H1 (cell line): ENCODE results near the gene VSNL1. TPM values are rescaled to one million over a fixed set of nuclear protein-coding genes. Genes with fewer than 3 reads are reported as not detected.

Experiments
- CTCF ChIA-PET: fragments of 300-600 bp; sonication (Branson Sonifier 250); formaldehyde crosslinking; loops from one replicate; lab custom pipeline; 2021; ENCODE audit not compliant: partially characterized antibody; lab: Charles Lee
- POLR2A ChIA-PET: fragments of 300-600 bp; sonication (Branson Sonifier 250); formaldehyde crosslinking; loops from one replicate; lab custom pipeline; 2021; ENCODE audit warnings: inconsistent platforms; ENCODE audit not compliant: partially characterized antibody; lab: Charles Lee
- DNase-seq, 2 experiments: peaks; one replicate each; pipeline versions ENCODE4 v3.0.0 to v3.0.0-alpha.2; 2010 to 2022; ENCODE audit warnings: low spot score in 2 of 2, low read depth in 1 of 2, mixed read lengths in 1 of 2
- FAIRE-seq: peaks from 2 replicates; lab custom pipeline; 2011; peaks lifted over from hg19 to GRCh38; lab: Jason Lieb, UNC
- H2AFZ ChIP-seq: 2 replicates; pipeline ENCODE4 v1.8.1; 2012; ENCODE audit warnings: low read length, inconsistent platforms
- H2AK5ac ChIP-seq: 2 replicates; pipeline ENCODE4 v1.6.1; 2013; ENCODE audit warnings: low read depth, low read length
- H2BK120ac ChIP-seq: replicated peaks from 2 replicates; pipeline ENCODE3; 2013; ENCODE audit warnings: low read depth, low read length, inconsistent platforms
- H2BK12ac ChIP-seq: 2 replicates; pipeline ENCODE4 v1.6.1; 2013; ENCODE audit warnings: low read depth, low read length
- H2BK15ac ChIP-seq: 2 replicates; pipeline ENCODE4 v1.6.1; 2013; ENCODE audit warnings: low read length
- H2BK20ac ChIP-seq: 2 replicates; pipeline ENCODE4 v1.6.1; 2013; ENCODE audit warnings: low read length
- H2BK5ac ChIP-seq: 2 replicates; pipeline ENCODE4 v1.6.1; 2013; ENCODE audit warnings: low read depth, low read length
- H3K14ac ChIP-seq: 2 replicates; pipeline ENCODE4 v1.6.1; 2013; ENCODE audit warnings: inconsistent platforms; ENCODE audit not compliant: insufficient read length
- H3K18ac ChIP-seq: 2 replicates; pipeline ENCODE4 v1.6.1; 2013; ENCODE audit warnings: low read length; ENCODE audit errors: extremely low read depth
- H3K23ac ChIP-seq: 2 replicates; pipeline ENCODE4 v1.6.1; 2013; ENCODE audit warnings: inconsistent platforms; ENCODE audit not compliant: insufficient read length
- H3K23me2 ChIP-seq: 2 replicates; pipeline ENCODE4 v1.6.1; 2013; ENCODE audit warnings: low read depth, low read length
- H3K27ac ChIP-seq: 2 replicates; pipeline ENCODE4 v1.6.1; 2011; ENCODE audit warnings: low read depth, low read length, inconsistent platforms
- H3K27me3 ChIP-seq, 4 experiments: replicated peaks in 1 of 4; 1 replicate in 1 of 4; 2 replicates in 3 of 4; pipeline versions ENCODE4 v1.6.1 to v1.8.1; 2011 to 2013; ENCODE audit warnings: low read length in 3 of 4, mild to moderate bottlenecking in 3 of 4, inconsistent platforms in 2 of 4, mixed read lengths in 2 of 4, moderate library complexity in 1 of 4; ENCODE audit not compliant: control insufficient read depth in 3 of 4, insufficient read depth in 3 of 4; ENCODE audit errors: extremely low read depth in 1 of 4
- H3K36me3 ChIP-seq, 4 experiments: 2 replicates each; pipeline versions ENCODE4 v1.6.1 to v1.8.1; 2011 to 2013; ENCODE audit warnings: mild to moderate bottlenecking in 4 of 4, low read length in 3 of 4, moderate library complexity in 2 of 4, control low read depth in 1 of 4, inconsistent platforms in 1 of 4; ENCODE audit not compliant: insufficient read depth in 4 of 4, control insufficient read depth in 2 of 4
- H3K4ac ChIP-seq: replicated peaks from 2 replicates; pipeline ENCODE3; 2013; ENCODE audit warnings: low read length, low read depth, mixed read lengths, inconsistent platforms; ENCODE audit not compliant: insufficient read length
- H3K4me1 ChIP-seq, 4 experiments: replicated peaks in 1 of 4; 1 replicate in 1 of 4; 2 replicates in 3 of 4; pipeline versions ENCODE4 v1.6.1 to v1.8.1; 2011 to 2013; ENCODE audit warnings: low read length in 3 of 4, inconsistent platforms in 2 of 4, mixed read lengths in 1 of 4; ENCODE audit not compliant: insufficient read depth in 4 of 4, control insufficient read depth in 3 of 4
- H3K4me2 ChIP-seq, 2 experiments: 2 replicates each; pipeline versions ENCODE4 v1.6.1 to v1.8.1; 2011 to 2013; ENCODE audit warnings: low read depth in 2 of 2, low read length in 2 of 2, control low read depth in 1 of 2, inconsistent platforms in 1 of 2, mild to moderate bottlenecking in 1 of 2; ENCODE audit not compliant: insufficient read depth in 1 of 2
- H3K4me3 ChIP-seq, 4 experiments: fragments of 200-600, 300-600 bp in 1 of 4; sonication (generic), shearing (Covaris generic), sonication (Bioruptor Twin) in 1 of 4; 2 replicates each; pipeline versions ENCODE4 v1.5.1 to v1.8.1; 2011 to 2016; ENCODE audit warnings: low read length in 4 of 4, low read depth in 3 of 4, control low read depth in 2 of 4, inconsistent platforms in 2 of 4, mild to moderate bottlenecking in 2 of 4, mixed read lengths in 1 of 4, moderate library complexity in 1 of 4; ENCODE audit not compliant: insufficient read depth in 2 of 4; ENCODE audit errors: extremely low read depth in 1 of 4
- H3K56ac ChIP-seq: replicated peaks from 2 replicates; pipeline ENCODE3; 2013; ENCODE audit warnings: low read depth, mild to moderate bottlenecking, mixed read lengths, low read length, inconsistent platforms; ENCODE audit not compliant: insufficient read length
- H3K79me1 ChIP-seq: 2 replicates; pipeline ENCODE4 v1.6.1; 2013; ENCODE audit warnings: low read depth, low read length, control low read depth
- H3K79me2 ChIP-seq, 2 experiments: 2 replicates each; pipeline versions ENCODE4 v1.6.1 to v1.8.1; 2012 to 2013; ENCODE audit warnings: low read length in 2 of 2, mild to moderate bottlenecking in 2 of 2, inconsistent platforms in 1 of 2; ENCODE audit not compliant: insufficient read depth in 2 of 2, control insufficient read depth in 1 of 2
- H3K9ac ChIP-seq, 4 experiments: replicated peaks in 1 of 4; 1 replicate in 1 of 4; 2 replicates in 3 of 4; pipeline versions ENCODE4 v1.6.1 to v1.8.1; 2011 to 2013; ENCODE audit warnings: low read depth in 3 of 4, low read length in 3 of 4, control low read depth in 2 of 4, mild to moderate bottlenecking in 2 of 4, moderate library complexity in 2 of 4, inconsistent platforms in 1 of 4; ENCODE audit errors: extremely low read depth in 1 of 4
- H3K9me3 ChIP-seq, 2 experiments: 2 replicates each; pipeline versions ENCODE4 v1.6.1 to v1.8.1; 2012 to 2013; ENCODE audit warnings: mild to moderate bottlenecking in 2 of 2, moderate library complexity in 2 of 2, control low read depth in 1 of 2, inconsistent platforms in 1 of 2, low read depth in 1 of 2, low read length in 1 of 2, mixed read lengths in 1 of 2; ENCODE audit not compliant: insufficient read depth in 2 of 2
- H4K20me1 ChIP-seq, 2 experiments: replicated peaks in 1 of 2; 2 replicates each; pipeline versions ENCODE3 to v1.8.1; 2011 to 2013; ENCODE audit warnings: inconsistent platforms in 2 of 2, low read length in 2 of 2, mild to moderate bottlenecking in 1 of 2; ENCODE audit not compliant: insufficient read depth in 2 of 2, control insufficient read depth in 1 of 2
- H4K5ac ChIP-seq: 2 replicates; pipeline ENCODE4 v1.6.1; 2013; ENCODE audit warnings: low read length, low read depth, mixed read lengths, inconsistent platforms; ENCODE audit not compliant: insufficient read length
- H4K8ac ChIP-seq: 2 replicates; pipeline ENCODE4 v1.8.0; 2013; ENCODE audit warnings: mild to moderate bottlenecking, moderate library complexity, low read length, inconsistent platforms; ENCODE audit not compliant: insufficient read depth; ENCODE audit errors: extremely low read depth
- H4K91ac ChIP-seq: replicated peaks from 2 replicates; pipeline ENCODE3; 2013; ENCODE audit warnings: low read length, mixed read lengths, inconsistent platforms; ENCODE audit not compliant: insufficient read length
- BACH1 ChIP-seq: IDR thresholded peaks from 2 replicates; pipeline ENCODE4 v1.6.1; 2012; ENCODE audit warnings: low read length, improper control_type of control experiment
- BCL11A ChIP-seq, 2 experiments: IDR thresholded peaks; one replicate each; pipeline ENCODE4 v1.6.1; 2011; ENCODE audit warnings: low read depth in 2 of 2, low read length in 2 of 2, mild to moderate bottlenecking in 2 of 2
- CREB1 ChIP-seq: IDR thresholded peaks from 2 replicates; pipeline ENCODE4 v1.6.1; 2012; ENCODE audit warnings: inconsistent platforms
- HDAC2 ChIP-seq, 2 experiments: fragments of 300-600 bp in 1 of 2; sonication (generic) in 1 of 2; IDR thresholded peaks; 2 replicates each; pipeline ENCODE4 v1.6.1; 2011 to 2012; ENCODE audit warnings: low read depth in 2 of 2, low read length in 2 of 2, mild to moderate bottlenecking in 2 of 2, moderate library complexity in 2 of 2, borderline replicate concordance in 1 of 2, inconsistent platforms in 1 of 2
- HDAC6 ChIP-seq: IDR thresholded peaks from one replicate; pipeline ENCODE4 v1.7.1; 2012; ENCODE audit warnings: low read depth, mild to moderate bottlenecking, inconsistent platforms, low read length, moderate library complexity
- JUN ChIP-seq: IDR thresholded peaks from 2 replicates; pipeline ENCODE4 v1.6.1; 2011; ENCODE audit warnings: low read depth, mild to moderate bottlenecking, improper control_type of control experiment, low read length
- KDM5A ChIP-seq: fragments of 200-600 bp; IDR thresholded peaks from 2 replicates; pipeline ENCODE4 v1.7.1; 2012; ENCODE audit warnings: mild to moderate bottlenecking, low read length, inconsistent platforms, mixed read lengths
- MAFK ChIP-seq: IDR thresholded peaks from 2 replicates; pipeline ENCODE4 v1.6.1; 2012; ENCODE audit warnings: low read depth, mild to moderate bottlenecking, improper control_type of control experiment, low read length
- NANOG ChIP-seq: IDR thresholded peaks from 2 replicates; pipeline ENCODE4 v1.6.1; 2011; ENCODE audit warnings: low read length, low read depth, mild to moderate bottlenecking, inconsistent platforms; ENCODE audit not compliant: insufficient read depth, poor library complexity, severe bottlenecking
- POU5F1 ChIP-seq: IDR thresholded peaks from 2 replicates; pipeline ENCODE4 v1.6.1; 2011; ENCODE audit warnings: low read depth, mild to moderate bottlenecking, low read length, moderate library complexity
- RNF2 ChIP-seq: fragments of 200-900, 300-1000 bp; sonication (generic); IDR thresholded peaks from 2 replicates; pipeline ENCODE4 v1.7.1; 2016; ENCODE audit warnings: borderline replicate concordance, low read depth, mild to moderate bottlenecking, antibody characterized with exemption, low read length; ENCODE audit not compliant: poor library complexity, severe bottlenecking; ENCODE audit errors: missing control alignments
- SAP30 ChIP-seq: fragments of 300-600 bp; sonication (generic); IDR thresholded peaks from 2 replicates; pipeline ENCODE4 v1.7.1; 2012; ENCODE audit warnings: low read length, moderate library complexity, mild to moderate bottlenecking, inconsistent platforms; ENCODE audit not compliant: insufficient read depth, insufficient replicate concordance
- SIX5 ChIP-seq: IDR thresholded peaks from 2 replicates; pipeline ENCODE4 v1.6.1; 2011; ENCODE audit warnings: mild to moderate bottlenecking, low read depth, low read length
- TAF1 ChIP-seq: IDR thresholded peaks from 2 replicates; pipeline ENCODE4 v1.6.1; 2011; ENCODE audit warnings: mild to moderate bottlenecking, low read depth, low read length
- whole genome bisulfite sequencing, 2 experiments: shearing (Covaris generic) in 1 of 2; methylation state at CpG; one replicate each; pipeline versions ENCODE4 v1.1.6 to v1.1.7; 2013 to 2015; ENCODE audit warnings: low lambda C conversion rate in 2 of 2, mixed read lengths in 2 of 2, inconsistent platforms in 1 of 2, low coverage in 1 of 2, missing lambda C conversion rate in 1 of 2; ENCODE audit not compliant: insufficient replicate concordance in 2 of 2, insufficient coverage in 1 of 2, insufficient read length in 1 of 2; ENCODE audit errors: extremely low coverage in 1 of 2, missing lambda C conversion rate in 1 of 2; 5-methylcytosine and 5-hydroxymethylcytosine counted together
- polyA plus RNA-seq, 7 experiments: library from polyadenylated mRNA; depleted of rRNA in 3 of 7; stranded (reverse) in 5 of 7; unstranded in 2 of 7; fragments of >200 nt in 5 of 7; fragments of 200-250 nt in 2 of 7; gene quantifications; 1 replicate in 5 of 7; 2 replicates in 1 of 7; 4 replicates in 1 of 7; pipeline versions ENCODE4 v1.2.1 to v1.2.3, GENCODE V29; 2011 to 2013; ENCODE audit warnings: missing spikeins in 2 of 7, mixed read lengths in 2 of 7
- total RNA-seq: library from RNA; stranded (reverse); fragmentation: NEBNext Ultra II Directional; extraction: Animal tissue kit (Norgen Biotek cat#: 25700); gene quantifications from 2 replicates; pipeline ENCODE4 v1.2.1, GENCODE V29; 2021

VSNL1 gene
- total and polyA plus RNA-seq, 2 of the 8 experiments (the other 6 are each of a cell fraction or from before 2014, with no cell fraction given) = 49.4 to 108 TPM

DNA sequence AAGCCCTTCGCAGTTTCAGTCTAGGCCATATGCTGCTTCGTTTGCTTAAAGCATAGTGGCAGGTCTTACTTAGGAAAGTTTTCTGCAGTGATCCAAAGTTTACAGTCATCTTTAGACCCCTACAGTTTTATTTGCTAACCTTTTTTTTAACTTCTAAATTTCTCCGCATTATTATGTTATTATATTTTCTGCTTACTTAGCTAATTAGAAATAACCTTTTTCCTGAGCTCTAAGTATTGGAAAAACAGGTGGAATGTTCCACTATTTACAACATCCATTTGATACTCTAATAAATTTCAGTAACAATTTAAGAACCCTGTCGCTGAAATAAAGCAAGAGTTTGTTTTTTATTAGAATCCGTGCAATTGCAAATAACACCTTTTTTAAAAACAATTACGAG lies 18.2 kb upstream of the VSNL1 start:
- no peaks in the 10 kb centered on the region for H3K23me2 ChIP-seq
- H3K14ac ChIP-seq = no peak overlapping the region
- H3K9ac ChIP-seq = no peak overlapping the region
- FAIRE-seq (no peak), DNase-seq (no peak)
- no peak overlapping the region for H3K18ac ChIP-seq
- H3K79me2 ChIP-seq = no peaks in the 10 kb centered on the region
- no peak overlapping the region for H3K56ac ChIP-seq
- H4K8ac ChIP-seq = no peak overlapping the region
- H3K23ac ChIP-seq = no peak overlapping the region
- no peak overlapping the region for H3K4ac ChIP-seq
- no peaks in the 10 kb centered on the region for H4K20me1 ChIP-seq
- CTCF ChIA-PET = interaction anchor here (0.6 to 3.1 kb wide), 2 partner anchors 123 to 360 kb away, joined by 3 to 11 read pairs; no protein-coding TSS in a partner anchor
- H3K4me2 ChIP-seq = no peak overlapping the region
- peaks cover 0 to 4% (median 1%) of the 10 kb centered on the region in 4 experiments; a peak in 3 of 7 replicates for H3K4me1 ChIP-seq
- no peak overlapping the region for H2AFZ ChIP-seq
- no peak overlapping the region for H2BK120ac ChIP-seq
- H3K79me1 ChIP-seq = no peaks in the 10 kb centered on the region
- no peaks in the 10 kb centered on the region for H3K27me3 ChIP-seq
- no peak overlapping the region for H2BK15ac ChIP-seq
- H4K91ac ChIP-seq = no peak overlapping the region
- H2BK5ac ChIP-seq = no peak overlapping the region
- no peak overlapping the region for H3K4me3 ChIP-seq
- no peak overlapping the region for H2BK12ac ChIP-seq
- H3K36me3 ChIP-seq = no peaks in the 10 kb centered on the region
- WGBS, 2 experiments = 91% methylated on average over 6 of the region's 6 CpGs; no CpG with 5 or more reads in 1 of the 2 experiments
- no peaks in the 10 kb centered on the region for H3K9me3 ChIP-seq
- H3K27ac ChIP-seq = no peak overlapping the region
- no peak overlapping the region for H4K5ac ChIP-seq
- H2AK5ac ChIP-seq = no peak overlapping the region
- POLR2A ChIA-PET = interaction anchor here (2.1 kb wide), 1 partner anchor 17 kb away, joined by 14 read pairs; the partner anchor contains the start of gene VSNL1
- H2BK20ac ChIP-seq = no peak overlapping the region
- TF ChIP-seq TAF1 (no peak), BCL11A (IDR thresholded peaks at IDR 0.05; ENCODE audit: low read depth in 2 of 2, low read length in 2 of 2) (no peak), KDM5A (no peak), SAP30 (no peak), CREB1 (no peak), BACH1 (no peak), NANOG (no peak), HDAC2 (IDR thresholded peaks at IDR 0.05; ENCODE audit: borderline replicate concordance in 1 of 2, low read depth in 2 of 2, low read length in 2 of 2) (no peak), RNF2 (no peak), SIX5 (no peak), MAFK (no peak), POU5F1 (no peak), JUN (no peak), HDAC6 (no peak)
